Tibial nerve (tissue), 4 donors: ENCODE data around the gene APBB1.

ENCODE experiments used
- EP300 ChIP-seq, 2 donors: sonication (generic); formaldehyde crosslinking; IDR thresholded peaks; one replicate each; pipeline ENCODE4 v1.6.1; 2017; ENCODE audit warnings: antibody characterized with exemption in 2 of 2, mild to moderate bottlenecking in 1 of 2
- TF ChIP-seq, protein P1 (sequence below), 5 experiments: fragments of 200-600 bp in 3 of 5; fragments of 450-650 bp in 2 of 5; sonication (generic) in 3 of 5; IDR thresholded peaks; one replicate each; pipeline ENCODE4 v1.5.1; 2016 to 2019; ENCODE audit warnings: antibody characterized with exemption in 5 of 5, mild to moderate bottlenecking in 3 of 5, moderate library complexity in 2 of 5

DNA sequence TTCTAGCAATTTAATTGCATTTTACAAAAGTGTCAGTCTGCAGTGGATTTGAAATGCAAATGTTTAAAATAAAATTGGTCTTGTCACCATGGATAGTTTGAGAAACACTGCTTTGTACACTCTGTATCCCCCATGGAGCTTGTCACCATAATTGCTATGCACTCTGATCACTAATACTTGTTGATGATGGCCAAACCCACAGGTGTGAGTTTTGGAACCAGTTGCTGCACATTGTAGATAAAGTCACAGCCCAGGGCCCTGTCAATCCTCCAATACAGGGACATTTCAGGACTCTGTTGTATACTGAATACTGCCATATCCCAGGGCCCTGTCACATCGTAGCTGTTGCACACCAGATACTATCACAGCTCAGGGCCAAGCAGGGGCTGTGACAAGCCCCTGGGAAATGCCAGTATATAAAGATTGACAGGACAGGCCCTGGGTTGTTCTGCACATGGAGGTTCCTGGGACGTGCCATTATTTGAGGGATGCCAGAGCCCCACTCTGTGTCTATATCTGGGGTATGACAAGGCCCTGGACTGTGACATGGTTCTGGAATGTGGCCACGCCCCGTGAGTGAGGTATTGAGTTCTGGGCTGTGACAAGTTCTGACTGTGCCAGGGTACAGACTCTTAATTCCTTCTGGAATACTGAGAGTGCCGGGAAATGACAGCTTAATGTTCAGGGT is 56.6 kb downstream of the APBB1 start:
- TF ChIP-seq, protein P1, sequence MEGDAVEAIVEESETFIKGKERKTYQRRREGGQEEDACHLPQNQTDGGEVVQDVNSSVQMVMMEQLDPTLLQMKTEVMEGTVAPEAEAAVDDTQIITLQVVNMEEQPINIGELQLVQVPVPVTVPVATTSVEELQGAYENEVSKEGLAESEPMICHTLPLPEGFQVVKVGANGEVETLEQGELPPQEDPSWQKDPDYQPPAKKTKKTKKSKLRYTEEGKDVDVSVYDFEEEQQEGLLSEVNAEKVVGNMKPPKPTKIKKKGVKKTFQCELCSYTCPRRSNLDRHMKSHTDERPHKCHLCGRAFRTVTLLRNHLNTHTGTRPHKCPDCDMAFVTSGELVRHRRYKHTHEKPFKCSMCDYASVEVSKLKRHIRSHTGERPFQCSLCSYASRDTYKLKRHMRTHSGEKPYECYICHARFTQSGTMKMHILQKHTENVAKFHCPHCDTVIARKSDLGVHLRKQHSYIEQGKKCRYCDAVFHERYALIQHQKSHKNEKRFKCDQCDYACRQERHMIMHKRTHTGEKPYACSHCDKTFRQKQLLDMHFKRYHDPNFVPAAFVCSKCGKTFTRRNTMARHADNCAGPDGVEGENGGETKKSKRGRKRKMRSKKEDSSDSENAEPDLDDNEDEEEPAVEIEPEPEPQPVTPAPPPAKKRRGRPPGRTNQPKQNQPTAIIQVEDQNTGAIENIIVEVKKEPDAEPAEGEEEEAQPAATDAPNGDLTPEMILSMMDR (IDR thresholded peaks at IDR 0.05): no peak
- no peak for TF ChIP-seq EP300 (IDR thresholded peaks at IDR 0.05)
